Measurements from ENCODE around the gene PLSCR2. TPM values are rescaled to one million over a fixed set of nuclear protein-coding genes. Genes with fewer than 3 reads are reported as not detected.
A peak's percentile ranks its signal among the peaks of the same experiment; 100 is the strongest.

Gene PLSCR2
- total RNA-seq, 1 donor, result 0.43 TPM

DNA sequence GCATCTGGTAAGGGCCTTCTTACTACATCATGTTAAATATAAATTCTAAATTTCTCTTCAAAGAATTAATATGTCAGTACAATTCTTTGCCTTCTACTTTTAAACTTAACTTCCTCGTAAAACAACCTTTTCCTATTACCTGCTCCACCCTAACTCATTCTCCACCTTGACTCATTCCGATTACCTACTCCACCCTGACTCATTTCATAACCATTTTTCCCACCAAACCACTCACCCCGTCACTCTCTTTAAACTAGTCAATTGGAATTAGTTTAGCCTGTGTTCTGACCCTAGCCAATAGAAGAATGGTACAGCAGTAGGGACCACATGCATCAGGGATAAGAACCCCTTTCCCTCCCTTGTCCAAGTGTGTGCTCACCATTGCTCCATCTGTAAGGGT is 65.6 kb downstream of the PLSCR2 start:
- no peak for DNase-seq (ENCODE audit: low read depth)
- no peak overlapping the region for H3K4me3 ChIP-seq (ENCODE audit: low read depth, low read length)
- TF ChIP-seq CTCF (IDR thresholded peaks at IDR 0.05; ENCODE audit: insufficient read depth, low read depth, low read length), result no peak

GRCh38 chr3:146396792-146397191 is 72.6 kb downstream of the PLSCR2 start:
- no peak overlapping the region for H3K4me3 ChIP-seq (ENCODE audit: low read depth, low read length)
- no peak for DNase-seq (ENCODE audit: low read depth)
- TF ChIP-seq CTCF (IDR thresholded peaks at IDR 0.05; ENCODE audit: insufficient read depth, low read depth, low read length), result no peak

DNA sequence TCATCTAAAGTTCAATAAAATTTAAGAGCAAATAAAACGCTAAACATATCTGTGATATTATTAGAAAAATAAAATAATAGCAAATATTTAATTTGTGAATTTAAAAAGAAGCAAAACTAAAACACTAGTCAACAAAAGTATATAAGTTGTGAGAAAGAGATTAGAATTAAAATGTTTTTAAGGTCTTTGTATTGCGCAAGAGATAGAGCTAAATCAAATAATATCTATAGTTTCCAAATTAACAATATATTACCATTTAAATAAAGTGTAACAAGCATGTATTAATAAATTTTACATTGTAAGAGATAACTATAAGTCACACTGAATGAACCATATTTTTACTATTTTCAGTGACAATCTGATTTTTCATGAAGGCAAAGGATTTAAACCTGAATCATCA is 74.2 kb downstream of the PLSCR2 start:
- no peak overlapping the region for H3K4me3 ChIP-seq (ENCODE audit: low read depth, low read length)
- no peak for DNase-seq (ENCODE audit: low read depth)
- TF ChIP-seq CTCF (IDR thresholded peaks at IDR 0.05; ENCODE audit: insufficient read depth, low read depth, low read length), result no peak

- DNase-seq (ENCODE audit: low read depth), result peak; percentile 80
- TF ChIP-seq CTCF (IDR thresholded peaks at IDR 0.05; ENCODE audit: insufficient read depth, low read depth, low read length), result no peak
- H3K4me3 ChIP-seq (ENCODE audit: low read depth, low read length), result no peak overlapping the region
Observed at GRCh38 chr3:146390957-146391356, 78.4 kb downstream of the PLSCR2 start.

- no peak overlapping the region for H3K4me3 ChIP-seq (ENCODE audit: low read depth, low read length)
- TF ChIP-seq CTCF (IDR thresholded peaks at IDR 0.05; ENCODE audit: insufficient read depth, low read depth, low read length), result no peak
- no peak for DNase-seq (ENCODE audit: low read depth)
Observed at GRCh38 chr3:146390006-146390772, 79.2 kb downstream of the PLSCR2 start.

GRCh38 chr3:146387566-146387965 is 81.8 kb downstream of the PLSCR2 start:
- no peak overlapping the region for H3K4me3 ChIP-seq (ENCODE audit: low read depth, low read length)
- TF ChIP-seq CTCF (IDR thresholded peaks at IDR 0.05; ENCODE audit: insufficient read depth, low read depth, low read length), result no peak
- DNase-seq (ENCODE audit: low read depth), result no peak

GRCh38 chr3:146386936-146387335 is 82.4 kb downstream of the PLSCR2 start:
- TF ChIP-seq CTCF (IDR thresholded peaks at IDR 0.05; ENCODE audit: insufficient read depth, low read depth, low read length), result no peak
- no peak for DNase-seq (ENCODE audit: low read depth)
- no peak overlapping the region for H3K4me3 ChIP-seq (ENCODE audit: low read depth, low read length)
